ENCODE results near the gene NME7.

The NME7 gene

DNA sequence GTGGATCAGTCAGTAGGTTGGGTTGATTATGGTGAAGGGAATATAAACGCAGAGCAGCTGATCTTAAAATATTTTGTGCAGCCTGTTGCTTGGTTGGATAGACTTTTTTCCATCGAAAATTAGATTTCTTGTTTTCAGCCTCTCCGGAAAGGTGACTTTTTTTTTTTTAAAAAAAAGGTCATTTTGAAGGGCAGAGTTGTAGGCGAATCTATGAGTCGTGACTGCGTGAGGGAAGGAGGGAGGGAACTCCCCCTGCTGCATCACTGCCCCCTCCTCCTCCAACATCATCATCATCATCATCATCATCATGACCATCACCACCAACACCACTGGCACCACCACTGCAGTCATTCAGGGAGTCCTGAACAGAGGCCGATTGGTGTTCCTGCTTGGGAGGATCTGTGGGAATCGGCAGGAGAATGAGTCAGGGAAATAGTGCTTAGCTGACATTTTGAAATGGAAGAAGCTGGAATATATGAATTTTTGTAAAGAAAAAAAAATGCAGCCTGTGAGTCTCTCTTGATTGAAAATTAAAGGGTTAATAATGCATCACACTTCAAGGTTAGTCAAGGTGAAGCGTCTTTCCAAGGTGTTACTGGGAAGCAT lies 259.9 kb downstream of the NME7 start:
- no peak for DNase-seq (ENCODE audit: low read depth in 2 of 2)

DNA sequence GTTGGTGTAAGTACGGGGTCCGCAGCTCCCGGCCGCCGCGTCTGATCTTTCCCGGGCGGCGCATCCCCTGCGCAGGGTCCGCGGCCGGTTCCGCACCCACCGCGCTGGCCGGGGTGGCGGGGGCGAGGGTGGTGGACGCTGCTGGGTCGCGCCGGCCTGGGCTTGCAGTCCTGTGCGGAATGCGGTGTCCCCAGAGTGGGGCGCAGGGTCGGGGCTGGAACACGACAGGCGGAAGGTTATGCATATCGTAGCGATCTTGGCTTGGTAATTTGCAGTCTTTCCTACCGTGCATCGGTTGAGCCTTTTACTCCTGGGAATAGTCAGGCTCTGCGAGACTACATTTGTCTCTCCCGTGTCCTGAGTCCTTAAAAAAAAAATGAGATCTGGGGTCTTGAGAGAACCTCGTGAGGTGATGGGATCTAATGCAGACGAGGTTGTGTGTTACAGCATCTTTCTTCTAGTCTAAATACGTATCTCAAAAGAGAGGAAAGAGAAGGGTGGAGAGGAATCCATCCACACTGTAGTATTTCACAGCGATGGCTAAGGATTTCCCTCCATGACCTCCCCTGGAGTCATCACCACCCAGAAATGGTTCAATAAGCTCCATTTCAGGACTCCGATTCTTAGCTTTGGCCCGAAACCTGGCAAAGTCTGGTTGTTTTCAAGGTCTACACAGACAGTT lies 260.5 kb downstream of the NME7 start:
- peak in 1 of 2 donors; percentile 12 for DNase-seq (ENCODE audit: low read depth in 2 of 2)

DNA sequence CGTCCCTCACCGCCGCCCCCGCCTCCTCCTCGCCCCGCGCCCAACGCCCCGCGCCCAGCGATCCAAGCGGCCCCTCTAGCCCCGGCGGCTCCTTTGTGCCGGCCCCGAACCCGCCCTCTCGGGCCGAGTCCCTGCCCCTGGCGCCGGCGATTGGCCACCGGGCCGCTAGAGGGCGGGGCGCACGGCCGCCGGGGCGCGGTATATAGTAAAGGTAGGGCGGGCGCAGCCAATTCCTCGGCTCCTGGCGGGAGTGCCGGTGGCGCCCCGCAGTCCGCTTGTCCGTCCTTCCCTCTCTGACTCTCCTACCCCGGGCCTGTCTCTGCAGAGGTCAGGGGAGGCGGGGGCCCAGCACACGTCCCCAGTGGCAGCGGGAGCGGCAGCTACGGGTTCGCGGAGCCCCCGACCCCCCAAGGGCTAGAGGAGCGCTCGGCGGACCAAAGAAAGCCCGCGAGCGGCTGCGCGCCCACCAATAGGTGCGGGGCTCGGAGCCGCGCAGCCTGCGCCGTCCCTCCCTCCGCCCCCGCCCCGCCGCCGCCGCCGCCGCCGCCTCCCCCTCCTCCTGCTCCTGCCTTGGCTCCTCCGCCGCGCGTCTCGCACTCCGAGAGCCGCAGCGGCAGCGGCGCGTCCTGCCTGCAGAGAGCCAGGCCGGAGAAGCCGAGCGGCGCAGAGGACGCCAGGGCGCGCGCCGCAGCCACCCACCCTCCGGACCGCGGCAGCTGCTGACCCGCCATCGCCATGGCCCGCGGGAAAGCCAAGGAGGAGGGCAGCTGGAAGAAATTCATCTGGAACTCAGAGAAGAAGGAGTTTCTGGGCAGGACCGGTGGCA lies 261.3 kb downstream of the NME7 start, which contains the start of gene ATP1B1:
Gene ATP1B1, plus strand, starts transcription at position 596 of the 826 bp plus-strand sequence. Its CDS starts 140 bp downstream, at position 736.
- DNase-seq (ENCODE audit: low read depth in 2 of 2): peak; percentile 63 to 80

GRCh38 chr1:169105434-169106094 lies 262.0 kb downstream of the NME7 start:
- DNase-seq (ENCODE audit: low read depth in 2 of 2): peak in 1 of 2 donors; percentile 19

DNA sequence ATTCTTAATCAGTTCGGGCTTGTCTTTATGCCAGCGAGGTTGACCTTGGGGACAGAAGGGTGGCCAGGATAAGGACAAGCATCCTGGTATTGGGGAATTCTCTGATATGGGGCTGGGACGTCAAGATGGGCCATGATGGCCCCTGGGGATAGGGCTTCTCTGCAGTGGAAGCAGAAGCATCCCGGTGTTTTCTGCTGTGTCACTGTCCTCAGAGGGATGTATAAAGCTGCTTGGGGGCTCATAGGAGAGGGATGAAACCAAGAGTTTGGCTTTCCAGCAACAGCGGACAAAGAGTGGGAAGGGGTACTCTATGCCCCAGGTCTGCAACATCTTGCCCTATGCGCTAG lies 262.5 kb downstream of the NME7 start:
- no peak for DNase-seq (ENCODE audit: low read depth in 2 of 2)

DNA sequence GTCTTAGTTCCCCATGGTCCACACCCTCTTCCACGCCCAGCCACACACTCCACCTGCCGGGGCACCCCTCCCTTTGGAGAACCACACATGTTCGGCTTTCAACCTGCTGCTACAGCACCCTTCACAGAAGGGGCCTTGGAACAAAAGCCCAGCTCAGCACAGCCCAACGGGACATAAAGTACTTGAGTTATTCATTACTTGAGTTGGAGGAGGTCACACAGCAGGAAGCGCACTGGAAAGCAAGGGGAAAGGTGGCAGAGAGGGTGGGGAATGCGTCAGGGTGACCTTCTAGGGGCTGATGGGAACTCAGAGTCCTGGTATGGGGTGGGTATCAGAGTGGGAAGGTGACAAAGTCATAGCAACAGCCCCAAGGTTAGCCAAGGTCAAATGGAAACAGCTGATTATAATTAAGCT lies 264.1 kb downstream of the NME7 start:
- DNase-seq (ENCODE audit: low read depth in 2 of 2): no peak

DNA sequence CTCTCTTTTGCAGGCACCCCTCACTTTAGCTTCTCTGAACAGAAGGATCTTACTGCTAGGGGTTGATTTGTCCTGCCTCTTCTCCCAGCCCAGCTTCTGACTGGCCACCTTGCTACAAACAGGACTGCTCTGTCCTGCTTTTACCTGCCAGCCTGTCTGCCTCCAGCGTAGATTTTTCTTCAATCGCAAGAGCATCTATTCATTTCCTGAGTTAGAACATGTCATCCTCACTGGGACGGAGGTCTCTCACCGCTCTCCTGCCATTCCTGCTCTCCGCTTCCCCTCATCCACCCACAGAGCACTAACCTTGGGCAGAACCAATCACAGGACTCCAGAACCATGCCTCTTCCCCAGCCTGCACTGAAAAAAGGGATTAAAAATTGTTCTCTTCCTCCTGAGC lies 264.6 kb downstream of the NME7 start:
- no peak for DNase-seq (ENCODE audit: low read depth in 2 of 2)

DNA sequence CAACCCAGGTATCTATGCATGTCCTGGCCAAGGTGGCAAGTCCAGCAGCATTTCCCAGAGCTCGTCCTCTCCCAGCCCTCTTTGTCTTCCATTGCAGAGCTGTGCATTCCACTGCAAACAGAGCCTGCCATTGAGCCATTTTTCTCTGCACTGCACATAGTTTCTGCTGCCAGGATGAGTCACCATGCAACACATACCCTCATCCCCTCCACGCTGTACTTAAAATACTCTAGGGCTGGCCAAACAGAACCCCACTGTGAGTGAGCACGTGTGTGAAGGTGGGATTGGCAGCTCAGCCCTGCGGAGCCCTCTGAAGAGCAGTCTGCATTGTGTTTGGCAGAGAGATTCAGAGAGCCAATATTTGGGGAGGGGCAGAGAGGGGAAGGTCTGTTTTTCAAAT lies 265.0 kb downstream of the NME7 start:
- no peak for DNase-seq (ENCODE audit: low read depth in 2 of 2)

DNA sequence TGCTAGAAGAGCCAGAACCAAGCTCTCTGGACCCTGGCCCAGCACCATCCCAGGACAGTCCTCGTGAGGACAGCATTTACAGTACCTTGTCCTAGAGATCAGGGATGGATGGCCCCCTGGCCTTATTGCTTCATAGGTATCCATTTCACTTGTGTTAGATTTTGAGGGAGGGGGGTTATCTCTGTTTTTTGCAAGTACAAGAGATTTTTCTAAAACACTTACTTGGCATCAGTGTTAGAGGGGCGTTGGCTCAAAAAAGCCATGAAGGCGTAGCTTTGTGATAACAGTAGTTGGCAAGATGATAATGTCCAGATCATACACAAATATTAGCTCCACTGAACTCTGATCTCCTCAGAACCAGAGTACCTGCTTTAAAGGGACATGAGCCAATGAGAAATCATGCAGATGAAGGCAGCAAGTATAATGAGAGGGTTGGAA lies 266.9 kb downstream of the NME7 start:
- DNase-seq (ENCODE audit: low read depth in 2 of 2): no peak

DNA sequence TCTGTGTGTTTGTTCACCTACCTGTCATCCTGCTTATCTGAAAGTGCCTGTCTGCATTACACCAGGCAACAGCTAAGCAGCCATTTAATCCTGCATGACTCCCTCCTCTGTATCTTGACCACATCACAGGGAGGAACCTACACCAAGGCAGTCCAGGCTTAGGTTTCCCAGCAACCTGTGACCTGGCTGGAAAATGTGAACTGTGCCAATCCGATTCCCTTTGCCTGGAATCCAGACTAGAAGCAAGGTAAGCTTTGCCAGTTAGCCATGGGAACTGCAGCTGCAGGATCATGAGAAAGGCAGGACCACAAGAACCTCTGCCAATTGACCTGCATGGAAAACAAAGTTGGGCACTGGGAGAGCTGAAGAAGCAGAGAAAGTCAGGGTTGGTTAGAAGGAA lies 267.4 kb downstream of the NME7 start:
- no peak for DNase-seq (ENCODE audit: low read depth in 2 of 2)

DNA sequence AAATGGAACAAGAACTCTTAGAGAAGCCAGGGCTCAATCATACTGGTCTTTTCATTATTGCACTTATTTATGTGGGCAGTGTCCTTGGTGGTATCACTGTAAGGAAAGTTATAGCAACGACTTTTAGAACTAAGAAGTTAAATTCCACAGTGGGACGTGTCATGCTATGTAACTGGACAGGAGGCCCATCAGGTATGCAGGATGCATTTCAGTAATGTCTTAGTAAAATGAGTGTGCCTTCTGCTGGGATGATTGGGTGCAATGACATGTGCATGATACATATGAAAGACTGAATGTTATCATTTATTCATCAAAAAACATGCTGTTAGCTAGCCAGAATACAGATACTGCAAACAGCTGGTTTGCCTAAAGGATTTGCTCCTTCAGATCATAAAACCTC lies 268.0 kb downstream of the NME7 start:
- DNase-seq (ENCODE audit: low read depth in 2 of 2): no peak

DNA sequence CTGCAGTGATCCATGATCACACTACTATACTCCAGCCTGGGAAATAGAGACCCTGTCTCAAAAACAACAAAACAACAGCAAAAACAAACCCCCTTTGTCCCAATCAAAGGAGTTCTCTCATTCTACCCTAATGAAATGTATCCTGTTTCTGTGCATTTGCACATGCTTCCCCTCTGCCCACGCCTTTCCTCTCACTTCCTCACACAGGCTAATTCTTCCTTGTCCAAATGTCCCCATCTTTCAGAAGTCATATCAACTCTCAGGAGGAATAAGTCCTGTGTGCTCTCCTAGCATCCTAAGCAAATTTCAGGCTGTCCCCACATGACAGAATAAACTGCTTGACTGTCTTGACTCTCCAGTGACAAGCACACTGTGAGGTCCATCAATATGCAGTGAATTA lies 269.2 kb downstream of the NME7 start:
- DNase-seq (ENCODE audit: low read depth in 2 of 2): no peak

- no peak for DNase-seq (ENCODE audit: low read depth in 2 of 2)
These were observed 272.6 kb downstream of the NME7 start for GRCh38 chr1:169094897-169095569.

DNA sequence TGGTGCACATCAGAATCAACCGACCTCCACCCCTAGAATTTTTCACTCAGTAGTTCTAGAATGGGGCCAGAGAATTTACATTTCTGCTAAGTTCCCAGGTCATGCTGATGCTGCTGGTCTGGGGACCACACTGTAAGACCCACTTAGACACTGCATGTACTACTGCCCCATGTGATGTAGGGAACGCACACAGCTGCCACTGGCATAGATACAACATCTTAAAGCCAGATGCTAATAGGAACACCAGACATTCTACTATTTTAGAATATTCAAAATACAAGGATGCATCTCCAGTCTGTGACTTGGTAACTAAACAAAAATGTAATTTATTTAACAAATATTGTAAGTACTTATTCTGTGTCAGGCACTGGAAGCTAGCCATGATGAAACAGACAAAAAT lies 275.2 kb downstream of the NME7 start:
- DNase-seq (ENCODE audit: low read depth in 2 of 2): no peak

GRCh38 chr1:169091480-169091941 lies 276.1 kb downstream of the NME7 start:
- no peak for DNase-seq (ENCODE audit: low read depth in 2 of 2)

DNA sequence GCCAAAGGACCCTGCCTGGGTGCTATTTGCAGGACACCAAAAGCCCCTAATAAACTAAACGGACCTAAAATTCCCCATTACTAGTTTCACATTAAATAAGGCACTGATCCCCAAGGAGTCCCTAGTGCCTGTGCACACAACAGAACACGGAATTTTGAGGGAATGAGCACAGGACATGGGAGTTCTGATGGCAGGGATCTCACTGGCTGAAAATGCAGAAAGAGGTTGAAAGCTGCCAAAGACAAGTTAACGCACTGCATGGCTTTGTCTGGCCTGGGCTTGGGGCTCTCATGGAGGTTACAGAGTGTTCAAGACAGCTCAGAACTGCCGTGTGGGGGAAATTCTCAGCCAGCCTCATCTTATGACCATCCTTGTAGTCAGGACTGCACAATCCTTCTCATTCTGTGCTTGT lies 276.7 kb downstream of the NME7 start:
- no peak for DNase-seq (ENCODE audit: low read depth in 2 of 2)

DNA sequence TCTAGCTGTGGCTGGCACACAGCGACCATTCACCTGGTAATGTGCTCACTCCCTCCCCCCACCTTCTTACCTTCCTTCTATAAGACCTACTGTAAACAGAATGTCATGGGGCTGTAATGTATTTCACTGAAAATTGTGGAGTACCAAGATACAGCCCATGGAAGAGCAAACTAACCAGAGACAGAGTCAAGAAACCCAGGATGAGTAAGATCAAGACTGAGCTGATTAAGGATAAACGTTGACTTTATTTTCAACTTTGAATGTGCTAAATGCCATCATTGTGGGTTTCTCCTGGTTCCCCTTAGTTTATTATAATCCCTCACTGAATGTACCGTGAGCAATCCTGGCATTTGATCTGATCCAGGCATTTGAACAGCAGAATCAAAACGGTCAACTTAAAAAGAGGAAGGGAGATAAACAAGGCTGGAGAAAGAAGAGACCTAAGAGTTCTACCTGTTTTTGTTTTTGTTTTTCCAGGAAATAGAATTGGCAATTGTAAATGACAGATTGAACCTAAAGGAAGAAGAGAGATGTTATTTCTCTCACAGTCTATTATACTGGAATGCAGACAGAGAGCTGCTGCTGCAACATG lies 277.2 kb downstream of the NME7 start:
- no peak for DNase-seq (ENCODE audit: low read depth in 2 of 2)

DNA sequence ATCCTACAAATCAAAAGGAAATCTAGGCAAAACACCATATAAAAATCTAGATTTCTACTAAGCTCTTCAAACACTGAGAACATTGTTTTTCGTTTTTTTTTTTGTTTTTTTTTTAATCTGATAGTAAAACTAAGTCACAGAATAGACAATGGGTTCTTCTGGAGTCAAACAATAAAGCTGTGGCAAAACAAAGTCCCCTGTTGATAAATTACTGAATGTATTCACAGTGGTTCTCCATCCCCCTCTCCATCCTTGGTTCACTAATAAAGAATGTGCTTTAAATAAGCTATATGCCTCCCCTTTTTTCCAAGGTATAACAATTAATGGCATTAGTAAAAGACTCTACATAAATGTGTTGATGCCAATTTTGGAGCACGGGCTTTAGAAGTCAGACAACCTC lies 277.8 kb downstream of the NME7 start:
- no peak for DNase-seq (ENCODE audit: low read depth in 2 of 2)

- no peak for DNase-seq (ENCODE audit: low read depth in 2 of 2)
These were observed 279.7 kb downstream of the NME7 start for GRCh38 chr1:169087876-169088275.

GRCh38 chr1:169086603-169087455 lies 280.8 kb downstream of the NME7 start:
- DNase-seq (ENCODE audit: low read depth in 2 of 2): no peak
